Measurements from ENCODE around the gene PDYN.

PDYN gene

GRCh38 chr20:1949347-1950100 lies 44.3 kb downstream of the PDYN start:
- H3K9me3 ChIP-seq (ENCODE audit: insufficient read depth, low read length, severe bottlenecking), result no peaks in the 10 kb centered on the region
- no peak overlapping the region for H3K4me3 ChIP-seq (ENCODE audit: low read depth in 1 of 2, low read length in 2 of 2)
- H3K27ac ChIP-seq (ENCODE audit: low read length), result no peak overlapping the region
- H3K79me2 ChIP-seq (ENCODE audit: insufficient read depth, low read length), result no peaks in the 10 kb centered on the region
- no peak overlapping the region for H3K4me2 ChIP-seq (ENCODE audit: insufficient read depth, low read length)
- ATAC-seq (ENCODE audit: insufficient read depth, low read depth), result no peak
- TF ChIP-seq CTCF (IDR thresholded peaks at IDR 0.05; ENCODE audit: borderline replicate concordance, extremely low read depth, low read length, poor library complexity, severe bottlenecking) (no peak), EZH2 (IDR thresholded peaks at IDR 0.05; ENCODE audit: borderline replicate concordance, low read depth, low read length, severe bottlenecking) (no peak)
- H3K4me1 ChIP-seq (ENCODE audit: insufficient read depth, low read length), result no peaks in the 10 kb centered on the region
- peaks cover 19% of the 10 kb centered on the region for H3K27me3 ChIP-seq (ENCODE audit: insufficient read depth, low read length, poor library complexity)
- H2AFZ ChIP-seq (ENCODE audit: low read depth, low read length), result no peak overlapping the region
- no peak for DNase-seq
- H3K36me3 ChIP-seq (ENCODE audit: insufficient read depth, low read length), result no peaks in the 10 kb centered on the region
- peaks cover 3% of the 10 kb centered on the region; the same call in 1 of the 2 replicates for H4K20me1 ChIP-seq (ENCODE audit: insufficient read depth, low read length)
- H3K9ac ChIP-seq (ENCODE audit: low read depth, low read length), result no peak overlapping the region

- no peak overlapping the region for H3K9ac ChIP-seq (ENCODE audit: low read depth, low read length)
- no peaks in the 10 kb centered on the region for H3K79me2 ChIP-seq (ENCODE audit: insufficient read depth, low read length)
- no peak overlapping the region for H3K4me2 ChIP-seq (ENCODE audit: insufficient read depth, low read length)
- H3K27ac ChIP-seq (ENCODE audit: low read length), result no peak overlapping the region
- H4K20me1 ChIP-seq (ENCODE audit: insufficient read depth, low read length), result no peaks in the 10 kb centered on the region; the same call in 1 of the 2 replicates
- no peak for TF ChIP-seq EZH2 (IDR thresholded peaks at IDR 0.05; ENCODE audit: borderline replicate concordance, low read depth, low read length, severe bottlenecking)
- TF ChIP-seq CTCF (IDR thresholded peaks at IDR 0.05; ENCODE audit: borderline replicate concordance, extremely low read depth, low read length, poor library complexity, severe bottlenecking), result no peak
- ATAC-seq (ENCODE audit: insufficient read depth, low read depth), result no peak
- H3K4me3 ChIP-seq (ENCODE audit: low read depth in 1 of 2, low read length in 2 of 2), result no peak overlapping the region
- no peaks in the 10 kb centered on the region for H3K36me3 ChIP-seq (ENCODE audit: insufficient read depth, low read length)
- no peak overlapping the region for H2AFZ ChIP-seq (ENCODE audit: low read depth, low read length)
- no peaks in the 10 kb centered on the region for H3K4me1 ChIP-seq (ENCODE audit: insufficient read depth, low read length)
- H3K27me3 ChIP-seq (ENCODE audit: insufficient read depth, low read length, poor library complexity), result peaks cover 36% of the 10 kb centered on the region
- H3K9me3 ChIP-seq (ENCODE audit: insufficient read depth, low read length, severe bottlenecking), result no peaks in the 10 kb centered on the region
- DNase-seq, result no peak
Measured at GRCh38 chr20:1947535-1947846, 46.4 kb downstream of the PDYN start.

- Histone ChIP-seq H3K4me1 (ENCODE audit: insufficient read depth, low read length) (no peaks in the 10 kb centered on the region), H3K9ac (ENCODE audit: low read depth, low read length) (no peak overlapping the region), H3K27ac (ENCODE audit: low read length) (no peak overlapping the region), H4K20me1 (ENCODE audit: insufficient read depth, low read length) (no peaks in the 10 kb centered on the region; the same call in 1 of the 2 replicates), H3K4me3 (ENCODE audit: low read depth in 1 of 2, low read length in 2 of 2) (no peak overlapping the region), H2AFZ (ENCODE audit: low read depth, low read length) (no peak overlapping the region), H3K79me2 (ENCODE audit: insufficient read depth, low read length) (no peaks in the 10 kb centered on the region), H3K36me3 (ENCODE audit: insufficient read depth, low read length) (no peaks in the 10 kb centered on the region), H3K27me3 (ENCODE audit: insufficient read depth, low read length, poor library complexity) (peaks cover 41% of the 10 kb centered on the region), H3K4me2 (ENCODE audit: insufficient read depth, low read length) (no peak overlapping the region), H3K9me3 (ENCODE audit: insufficient read depth, low read length, severe bottlenecking) (no peaks in the 10 kb centered on the region)
- no peak for TF ChIP-seq CTCF (IDR thresholded peaks at IDR 0.05; ENCODE audit: borderline replicate concordance, extremely low read depth, low read length, poor library complexity, severe bottlenecking)
- TF ChIP-seq EZH2 (IDR thresholded peaks at IDR 0.05; ENCODE audit: borderline replicate concordance, low read depth, low read length, severe bottlenecking), result no peak
- DNase-seq, result no peak
- no peak for ATAC-seq (ENCODE audit: insufficient read depth, low read depth)
Measured at GRCh38 chr20:1946762-1947534, 46.9 kb downstream of the PDYN start.
